Amniotic epithelial cell (primary cell): Measurements from ENCODE around the gene DOCK10.

Experiments
- DNase-seq: peaks from one replicate; pipeline ENCODE4 v3.0.0-alpha.2; 2010; ENCODE audit warnings: low read depth

Gene DOCK10

GRCh38 chr2:225041207-225041850 is 939 bp downstream of the DOCK10 start:
- peak; percentile 45 for DNase-seq

DNA sequence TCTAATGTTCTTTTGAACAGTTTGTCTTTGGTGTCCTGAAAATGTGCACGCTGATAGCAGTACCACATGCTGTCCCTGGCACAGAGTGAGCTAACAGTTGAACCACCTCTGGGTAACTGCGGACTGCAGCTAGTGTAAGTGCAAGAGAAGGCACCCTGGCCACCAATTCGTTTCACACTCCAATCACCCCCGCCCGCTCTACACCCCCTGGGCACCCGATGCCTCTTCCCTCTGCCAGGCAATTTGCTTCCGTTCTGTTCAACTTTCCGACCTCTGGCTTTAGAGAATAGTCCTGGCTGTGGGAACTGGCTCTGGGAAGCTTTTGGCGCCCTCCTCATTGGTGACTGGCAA is 1.4 kb downstream of the DOCK10 start:
- DNase-seq: no peak

DNA sequence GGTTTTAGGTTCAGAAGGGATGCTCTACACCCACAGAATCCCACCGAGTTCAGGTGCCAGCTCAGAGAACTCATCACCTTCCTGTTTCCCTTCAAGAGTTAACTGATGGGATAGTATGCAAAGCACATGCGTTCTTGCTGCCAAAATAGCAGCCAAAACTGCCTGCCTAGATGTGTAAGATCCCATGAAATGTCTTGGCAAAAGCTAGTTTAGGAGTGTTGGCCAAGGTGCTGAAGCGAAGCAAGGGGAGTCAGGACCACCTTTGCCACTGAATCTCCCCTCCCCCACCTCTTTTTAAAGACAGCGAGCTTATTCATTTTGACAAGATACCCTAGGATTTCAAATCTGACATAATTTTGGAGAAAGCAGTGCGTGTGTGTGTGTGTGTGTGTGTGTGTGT is 2.1 kb downstream of the DOCK10 start:
- no peak for DNase-seq

- no peak for DNase-seq
Measured at GRCh38 chr2:225038231-225038523, 4.1 kb downstream of the DOCK10 start.

- no peak for DNase-seq
Measured at GRCh38 chr2:225037415-225038230, 4.6 kb downstream of the DOCK10 start.

GRCh38 chr2:225036431-225036830 is 5.8 kb downstream of the DOCK10 start:
- DNase-seq: no peak

DNA sequence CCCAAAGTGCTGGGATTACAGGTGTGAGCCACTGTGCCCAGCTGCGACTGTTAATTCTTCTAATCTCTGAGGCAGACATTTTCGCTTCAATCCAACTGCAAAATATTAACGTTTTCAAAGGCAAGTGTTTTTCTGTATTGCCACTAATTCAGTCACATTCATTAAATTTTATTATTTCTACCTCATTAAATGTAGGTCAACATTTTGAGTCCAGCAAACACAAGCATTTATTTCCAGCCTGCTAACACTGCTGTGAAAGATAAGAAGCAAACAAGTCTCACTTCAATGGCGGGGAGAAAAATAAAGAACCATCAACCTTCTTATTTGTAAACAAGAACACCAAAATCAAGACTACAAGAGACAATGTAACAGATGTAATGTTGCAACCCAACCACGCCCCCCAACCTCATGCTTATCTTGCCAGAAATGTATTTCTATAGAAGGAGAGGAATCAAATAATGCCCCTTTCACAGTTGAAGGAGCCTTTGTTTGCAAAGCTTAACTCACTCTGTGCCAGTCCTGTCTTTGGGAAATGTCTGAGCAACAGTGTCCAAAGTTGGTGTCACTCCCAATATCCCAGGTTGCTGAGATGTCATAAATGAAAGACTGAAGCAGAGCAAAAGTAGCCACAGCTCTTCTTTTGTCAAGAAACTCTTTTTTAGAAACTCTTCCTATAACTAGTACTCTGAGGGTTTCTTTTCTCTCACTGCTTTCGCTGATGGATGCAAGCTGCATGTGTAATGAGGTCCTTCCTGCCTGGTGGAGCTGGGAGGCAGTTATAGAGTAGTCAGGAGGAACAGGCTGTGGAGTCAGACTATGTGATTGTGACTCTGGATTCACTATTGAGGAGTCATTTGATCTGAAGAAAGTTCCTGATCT is 8.6 kb downstream of the DOCK10 start:
- DNase-seq: no peak

DNA sequence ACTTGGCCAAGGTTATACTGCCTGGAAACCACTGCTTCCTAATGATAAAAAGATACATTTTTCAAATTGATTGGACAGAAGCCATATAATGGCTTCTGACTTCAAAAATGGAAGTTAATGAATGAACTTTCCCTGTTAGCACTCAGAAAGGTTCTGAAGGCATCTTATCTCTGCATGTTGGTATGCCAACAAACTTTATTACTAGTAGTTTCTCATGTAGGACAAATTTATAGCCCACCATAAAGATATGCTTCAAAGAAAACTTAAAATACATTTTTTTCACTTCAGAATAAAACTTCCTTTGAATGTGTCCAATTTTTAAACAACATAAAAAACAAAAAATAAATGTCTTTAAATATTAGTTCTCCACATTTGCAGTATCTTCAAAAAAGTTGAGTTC is 10.0 kb downstream of the DOCK10 start:
- no peak for DNase-seq

- DNase-seq: no peak
Measured at GRCh38 chr2:225031599-225031998, 10.7 kb downstream of the DOCK10 start.

- DNase-seq: no peak
Measured at GRCh38 chr2:225030893-225031292, 11.4 kb downstream of the DOCK10 start.

- no peak for DNase-seq
Measured at GRCh38 chr2:225030203-225030602, 12.1 kb downstream of the DOCK10 start.

- DNase-seq: no peak
Measured at GRCh38 chr2:225028572-225028971, 13.7 kb downstream of the DOCK10 start.

DNA sequence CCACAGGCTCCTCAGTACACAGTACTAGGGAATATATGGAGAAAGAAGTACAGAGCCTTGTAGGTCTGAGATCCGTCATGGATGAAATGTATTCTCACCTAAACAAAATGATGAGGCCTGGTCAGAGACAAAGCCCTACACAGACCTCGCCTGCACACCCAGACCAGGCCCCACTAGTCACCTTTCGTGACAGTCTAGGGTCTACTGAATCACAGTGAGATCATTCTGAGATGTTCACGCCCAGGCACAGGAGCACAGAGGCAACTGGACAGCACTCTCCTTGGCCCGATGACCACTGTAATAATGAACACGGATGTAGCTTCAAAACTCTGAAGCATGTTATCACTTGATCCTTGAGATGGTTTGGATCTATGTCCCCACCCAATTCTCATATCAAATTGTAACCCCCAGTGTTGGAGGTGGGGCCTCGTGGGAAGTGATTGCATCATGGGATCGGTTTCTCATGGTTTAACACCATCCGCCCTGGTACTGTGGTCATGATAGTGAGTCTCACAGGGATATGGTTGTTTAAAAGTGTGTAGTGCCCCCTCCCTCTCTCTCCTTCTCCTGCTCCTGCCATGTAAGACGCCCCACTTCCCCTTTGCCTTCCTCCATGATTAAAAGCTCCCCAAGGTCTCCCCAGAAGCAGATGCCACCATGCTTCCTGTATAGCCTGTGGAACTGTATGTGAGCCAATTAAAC is 15.1 kb downstream of the DOCK10 start:
- DNase-seq: no peak

DNA sequence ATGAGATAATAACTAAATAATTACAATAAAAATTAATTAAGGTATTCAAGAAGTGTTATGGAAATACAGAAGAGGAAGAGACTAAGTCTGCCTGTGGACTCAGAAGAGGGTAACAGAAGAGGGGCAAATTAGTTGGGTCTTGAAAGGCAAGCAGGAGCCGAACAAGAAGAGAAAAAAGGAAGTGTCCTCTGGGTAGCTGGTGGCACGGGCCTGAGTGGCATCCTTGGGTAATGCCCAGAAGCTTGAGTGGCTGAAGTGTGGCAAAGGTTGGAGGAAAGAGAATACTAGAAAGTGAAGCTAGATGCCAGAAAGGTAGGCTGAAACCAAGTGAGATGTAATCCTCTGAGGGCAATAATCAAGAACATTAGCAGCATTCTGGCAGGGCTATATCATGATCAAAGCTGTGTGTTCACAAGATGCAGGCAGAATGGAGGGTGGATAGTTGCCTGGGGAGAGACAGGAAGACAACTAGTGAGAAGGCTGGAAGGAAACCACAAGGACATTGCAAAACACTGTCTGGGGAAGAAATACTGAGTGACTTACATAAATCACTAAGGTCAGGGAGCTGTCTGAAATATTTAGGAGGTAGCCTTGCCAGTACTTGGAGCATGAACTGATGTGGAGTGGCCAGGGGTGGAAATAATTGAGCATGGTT is 16.2 kb downstream of the DOCK10 start:
- peak; percentile 93 for DNase-seq

DNA sequence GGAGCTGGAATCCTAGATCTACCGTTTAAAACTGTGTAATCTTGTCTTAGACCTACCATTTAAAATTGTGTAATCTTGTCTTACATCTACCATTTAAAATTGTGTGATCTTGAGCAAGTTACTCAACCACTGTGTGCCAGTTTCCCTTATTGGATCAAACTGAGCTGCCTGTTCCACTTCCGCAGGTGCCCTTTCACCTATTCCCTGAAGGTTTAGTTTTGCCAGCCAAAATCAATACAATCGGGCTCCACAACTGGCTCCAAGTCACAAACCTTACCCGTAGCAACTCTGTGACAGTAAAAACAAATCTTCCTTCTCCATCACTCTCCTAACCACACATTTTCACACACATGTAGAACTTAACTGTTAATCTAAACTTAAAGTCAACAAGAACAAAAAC is 20.1 kb downstream of the DOCK10 start:
- no peak for DNase-seq

DNA sequence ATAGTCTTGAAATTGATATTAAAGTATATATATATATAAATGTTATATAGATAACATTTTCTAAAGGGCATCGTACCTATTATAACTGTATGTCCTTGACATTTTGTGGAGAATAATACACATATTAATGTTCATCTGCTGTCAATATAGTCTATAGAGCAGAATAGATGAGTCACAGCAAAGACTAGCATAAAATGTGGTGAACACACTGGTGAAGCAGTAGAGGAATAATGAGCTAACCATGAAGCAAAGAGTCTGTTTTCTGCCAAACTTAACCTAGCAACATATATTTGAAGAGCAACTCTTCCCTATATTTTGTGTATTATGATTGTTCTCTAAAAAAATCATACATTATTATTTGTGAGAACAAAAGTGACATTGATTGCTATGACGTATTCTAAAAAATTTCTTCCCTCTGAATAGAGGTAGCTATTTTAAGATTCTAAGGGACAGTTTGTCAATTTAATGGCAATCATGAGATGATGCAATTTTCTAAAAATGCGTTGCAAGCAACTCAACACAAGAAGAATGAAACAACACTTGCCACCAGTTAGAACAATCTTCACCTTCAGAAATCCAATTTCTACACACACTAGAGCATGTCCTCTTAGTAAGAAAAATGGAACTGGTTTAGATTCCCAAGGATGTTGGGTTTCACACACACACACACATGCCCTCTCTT is 22.0 kb downstream of the DOCK10 start:
- DNase-seq: no peak

DNA sequence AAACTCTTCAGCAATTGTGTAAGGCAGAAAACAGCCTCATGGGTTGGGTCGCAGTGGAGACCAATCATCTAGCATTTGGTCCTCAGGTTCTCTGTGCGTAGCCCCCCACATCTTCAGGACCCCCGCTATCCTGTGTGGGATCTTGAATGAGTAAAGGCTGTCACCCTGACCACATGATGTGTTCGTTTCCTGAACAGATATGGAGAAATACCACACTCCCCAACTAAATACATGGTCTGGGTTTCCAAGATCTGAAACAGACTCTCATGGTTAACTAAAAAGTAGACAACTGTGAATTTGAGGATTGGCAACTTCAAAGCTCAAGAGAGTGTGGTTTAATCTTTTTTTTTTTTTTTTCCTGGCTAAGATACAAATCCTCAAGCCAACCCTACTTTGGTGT is 23.2 kb downstream of the DOCK10 start:
- no peak for DNase-seq

DNA sequence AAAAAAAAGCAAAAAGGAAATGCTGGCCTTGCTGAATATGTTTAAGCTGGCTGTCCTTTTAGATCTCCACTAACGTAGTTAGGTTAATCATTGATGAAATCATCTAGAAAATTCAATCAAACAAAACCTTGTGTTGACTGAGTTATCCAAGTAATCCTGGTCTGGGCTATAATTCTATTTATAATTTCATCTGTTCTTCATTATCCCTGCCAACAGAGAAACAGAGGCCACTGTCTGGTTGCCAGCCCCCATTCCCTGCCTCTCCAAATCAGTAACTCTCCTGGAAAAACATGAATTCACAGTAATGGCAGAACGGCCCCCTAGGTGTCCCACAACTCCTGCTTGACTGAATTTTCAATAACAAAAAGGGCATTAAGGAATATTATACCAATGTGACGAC is 24.6 kb downstream of the DOCK10 start:
- no peak for DNase-seq

DNA sequence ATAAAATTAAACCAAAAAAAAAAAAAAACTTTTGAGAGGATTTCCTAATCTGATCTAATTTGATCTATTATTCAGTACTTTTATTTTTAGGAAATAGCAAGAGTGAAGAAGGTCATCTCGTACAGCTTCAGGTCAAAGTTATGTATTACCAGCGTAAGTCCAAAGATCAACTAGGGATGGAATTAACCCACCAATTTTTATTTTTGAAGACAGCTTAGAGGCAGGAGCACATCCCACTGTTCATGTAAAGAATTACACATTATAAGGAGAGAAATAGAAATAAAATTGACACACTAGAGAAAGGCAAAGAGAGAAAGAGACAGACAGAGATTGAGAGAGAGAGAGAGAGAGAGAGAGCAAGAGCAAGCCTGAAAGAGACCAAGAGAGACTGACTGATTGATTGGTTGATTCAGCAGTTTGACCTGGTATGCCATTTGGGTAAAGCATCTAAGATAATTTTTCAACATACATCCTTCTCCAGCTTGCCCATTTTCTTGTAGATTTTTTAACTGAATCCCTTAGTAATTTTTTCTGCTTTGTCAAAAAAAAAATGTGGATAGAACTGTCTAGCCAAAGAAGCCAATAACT is 25.1 kb downstream of the DOCK10 start:
- DNase-seq: no peak

DNA sequence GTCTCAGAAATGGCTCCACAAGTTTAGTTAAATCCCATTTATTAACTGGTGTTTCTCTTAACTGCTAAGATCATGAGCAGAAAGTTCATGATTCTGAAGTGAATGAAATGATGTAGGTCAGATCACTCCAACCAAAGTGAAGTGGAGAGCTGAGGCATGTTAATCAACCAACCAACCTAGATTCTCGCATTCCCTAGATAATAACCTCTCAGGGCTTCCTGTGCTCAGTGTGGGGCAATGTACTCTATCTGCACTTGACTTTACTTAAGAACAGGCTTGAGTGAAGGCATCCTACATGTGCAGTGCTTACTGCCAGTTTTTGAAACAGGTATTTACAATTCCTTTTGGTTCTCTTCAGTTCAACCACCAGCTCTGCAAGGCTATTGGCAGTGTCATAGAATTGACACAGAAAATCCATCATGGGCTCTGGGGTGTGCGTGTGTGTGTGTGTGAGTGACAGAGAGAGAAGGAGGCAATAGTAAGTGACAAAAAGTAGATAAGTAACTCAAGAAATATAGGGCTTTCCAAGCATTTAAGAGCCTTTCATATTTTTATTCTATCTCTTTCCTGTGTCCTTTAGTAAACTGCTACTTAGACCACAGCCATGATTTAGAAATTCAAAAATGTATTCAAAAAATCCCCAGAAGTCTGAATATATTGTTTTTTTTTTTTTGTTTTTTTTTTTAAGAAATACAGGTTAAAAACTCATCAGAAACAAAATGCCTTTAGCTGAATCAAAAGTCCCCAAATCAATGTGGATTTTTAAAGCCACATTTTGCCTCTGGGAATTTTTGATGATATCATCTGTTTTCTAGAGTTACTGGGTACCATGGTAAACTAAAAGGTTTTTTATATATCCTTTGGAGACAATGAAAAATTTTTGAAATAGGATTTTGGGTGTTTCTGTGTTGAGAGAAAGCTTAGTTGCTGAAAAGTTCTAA is 28.6 kb downstream of the DOCK10 start:
- peak; percentile 78 for DNase-seq
